Smooth muscle cell (in vitro differentiated cells): Measurements from ENCODE around the gene UBB. TPM values are rescaled to one million over a fixed set of nuclear protein-coding genes. Genes with fewer than 3 reads are reported as not detected.

Source experiments
- DNase-seq: peaks from one replicate; lab custom pipeline; 2025; ENCODE audit not compliant: unreplicated experiment; lab: John Stamatoyannopoulos, UW
- H2AFZ ChIP-seq: fragments of 200-600 bp; sonication (generic); 2 replicates; pipeline ENCODE4 v1.6.0; 2016; ENCODE audit warnings: antibody characterized with exemption, low read depth, mild to moderate bottlenecking
- H3F3A ChIP-seq: fragments of 200-600 bp; sonication (generic); 2 replicates; pipeline ENCODE4 v1.6.0; 2017; ENCODE audit warnings: antibody characterized with exemption, low read depth
- H3K27ac ChIP-seq: fragments of 200-600 bp; sonication (generic); 2 replicates; pipeline ENCODE4 v1.5.1; 2016; ENCODE audit warnings: low read depth, mild to moderate bottlenecking
- H3K27me3 ChIP-seq: fragments of 200-600 bp; sonication (generic); 2 replicates; pipeline ENCODE4 v1.6.1; 2016; ENCODE audit warnings: low read depth, mild to moderate bottlenecking
- H3K36me3 ChIP-seq: fragments of 200-600 bp; sonication (generic); 2 replicates; pipeline ENCODE4 v1.5.1; 2016; ENCODE audit warnings: low read depth
- H3K4me1 ChIP-seq: fragments of 200-600 bp; sonication (generic); 2 replicates; pipeline ENCODE4 v1.5.1; 2016; ENCODE audit warnings: low read depth
- H3K4me2 ChIP-seq: fragments of 200-600 bp; sonication (generic); 2 replicates; pipeline ENCODE4 v1.6.0; 2016; ENCODE audit warnings: mild to moderate bottlenecking
- H3K4me3 ChIP-seq: fragments of 200-600 bp; sonication (generic); 2 replicates; pipeline ENCODE4 v1.5.1; 2016; ENCODE audit warnings: mild to moderate bottlenecking
- H3K79me2 ChIP-seq: fragments of 200-600 bp; sonication (generic); 2 replicates; pipeline ENCODE4 v1.6.0; 2016; ENCODE audit warnings: low read depth, mild to moderate bottlenecking
- H3K9ac ChIP-seq: fragments of 200-600 bp; sonication (generic); 2 replicates; pipeline ENCODE4 v1.6.0; 2016; ENCODE audit warnings: low read depth
- H3K9me3 ChIP-seq: fragments of 200-600 bp; sonication (generic); replicated peaks from 2 replicates; pipeline ENCODE4 v1.5.1; 2016; ENCODE audit warnings: low read depth
- H4K20me1 ChIP-seq: fragments of 200-600 bp; sonication (generic); 2 replicates; pipeline ENCODE4 v1.6.0; 2016; ENCODE audit warnings: low read depth
- CTCF ChIP-seq: fragments of 200-600 bp; sonication (generic); IDR thresholded peaks from 2 replicates; pipeline ENCODE4 v1.5.1; 2017; ENCODE audit warnings: borderline replicate concordance, mild to moderate bottlenecking, antibody characterized with exemption; ENCODE audit not compliant: insufficient read depth, poor library complexity, severe bottlenecking
- WGBS: methylation state at CpG from one replicate; pipeline ENCODE4 v1.1.7; 2016; ENCODE audit warnings: low lambda C conversion rate; 5-methylcytosine and 5-hydroxymethylcytosine counted together
- polyA plus RNA-seq: library from polyadenylated mRNA; unstranded; fragments of >200 nt; fragmentation: Nextera tagmentation; extraction: Ambion mirVana; gene quantifications from 2 replicates; pipeline ENCODE4 v1.2.1, GENCODE V29; 2016
- total RNA-seq: library from RNA; depleted of rRNA; stranded (reverse); fragments of >200 nt; gene quantifications from 2 replicates; pipeline ENCODE4 v1.2.3, GENCODE V29; 2014

Gene UBB
- total and polyA plus RNA-seq, 2 experiments from 2014 or later = 1,184 to 2,323 TPM

- no peak overlapping the region for H3K4me3 ChIP-seq
- WGBS = 65% methylated on average over 6 of the region's 6 CpGs
- no peak overlapping the region for H3K9ac ChIP-seq
These were observed 44.3 kb downstream of the UBB start for GRCh38 chr17:16425202-16425601.

DNA sequence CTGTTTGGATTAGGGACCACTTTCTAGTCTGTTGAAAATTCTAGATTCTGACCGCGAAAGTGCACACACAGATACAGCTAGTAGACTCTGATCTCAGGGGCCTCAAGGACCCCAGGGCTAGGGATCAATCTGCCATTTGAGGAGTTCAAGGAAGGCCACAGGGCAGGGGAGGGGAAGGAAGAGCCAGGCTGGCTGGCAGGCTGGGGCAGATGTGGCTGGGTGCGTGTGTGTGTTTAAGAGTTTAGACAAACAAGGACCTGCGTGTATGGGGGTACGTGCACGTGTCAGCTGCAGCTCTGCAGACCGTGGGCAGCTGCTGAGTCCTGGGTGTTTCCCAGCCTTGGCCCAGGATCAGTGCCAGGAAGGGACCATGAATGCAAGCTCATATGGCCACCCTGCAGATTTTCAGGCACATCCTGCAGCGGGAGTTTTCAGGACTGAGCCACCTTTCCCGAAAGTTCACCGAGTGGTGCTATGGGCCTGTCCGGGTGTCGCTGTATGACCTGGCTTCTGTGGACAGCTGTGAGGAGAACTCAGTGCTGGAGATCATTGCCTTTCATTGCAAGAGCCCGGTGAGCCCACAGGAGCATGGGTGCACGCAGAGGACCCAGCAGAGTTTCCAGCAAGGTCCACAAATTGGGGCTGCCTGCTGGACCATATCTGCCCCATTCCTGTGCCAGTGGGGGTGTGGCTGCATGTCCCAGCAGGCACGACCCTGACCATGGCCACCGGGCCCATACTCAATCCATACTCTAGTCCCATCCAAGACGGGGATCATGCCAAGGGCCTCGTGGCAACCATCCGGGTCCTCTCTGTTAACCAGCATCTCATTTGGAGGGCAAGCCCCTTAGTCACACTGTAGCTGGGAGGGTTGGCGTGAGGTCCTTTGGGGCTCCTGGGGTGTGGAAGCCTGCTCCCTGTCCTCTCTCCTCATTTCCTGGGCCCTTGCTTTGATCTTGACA lies 45.1 kb downstream of the UBB start:
- no peak overlapping the region for H3K4me3 ChIP-seq
- DNase-seq = no peak
- H4K20me1 ChIP-seq = no peaks in the 10 kb centered on the region
- no peaks in the 10 kb centered on the region for H3K79me2 ChIP-seq
- no peak for TF ChIP-seq CTCF
- H3K36me3 ChIP-seq = no peaks in the 10 kb centered on the region
- peaks cover under 1% of the 10 kb centered on the region for H3F3A ChIP-seq
- no peak overlapping the region for H3K27ac ChIP-seq
- no peaks in the 10 kb centered on the region for H3K27me3 ChIP-seq
- H3K9me3 ChIP-seq = no peaks in the 10 kb centered on the region
- H3K9ac ChIP-seq = no peak overlapping the region
- H3K4me1 ChIP-seq = no peaks in the 10 kb centered on the region
- no peak overlapping the region for H3K4me2 ChIP-seq
- WGBS = 85% methylated on average over 20 of the region's 20 CpGs
- H2AFZ ChIP-seq = no peak overlapping the region

More at GRCh38 chr17:16425202-16425601, 44.3 kb downstream of the UBB start:
- H3F3A ChIP-seq = peaks cover 9% of the 10 kb centered on the region
- TF ChIP-seq CTCF = no peak
- no peaks in the 10 kb centered on the region for H3K9me3 ChIP-seq
- H3K27ac ChIP-seq = no peak overlapping the region
- no peak overlapping the region for H2AFZ ChIP-seq
- no peaks in the 10 kb centered on the region for H3K79me2 ChIP-seq
- H4K20me1 ChIP-seq = no peaks in the 10 kb centered on the region
- DNase-seq = no peak
- H3K27me3 ChIP-seq = no peaks in the 10 kb centered on the region
- H3K36me3 ChIP-seq = no peaks in the 10 kb centered on the region
- no peak overlapping the region for H3K4me2 ChIP-seq
- peaks cover 6% of the 10 kb centered on the region for H3K4me1 ChIP-seq

GRCh38 chr17:16427020-16427419 lies 46.1 kb downstream of the UBB start:
- 90% methylated on average over 3 of the region's 3 CpGs for WGBS
- TF ChIP-seq CTCF = no peak

More at GRCh38 chr17:16427020-16427419, 46.1 kb downstream of the UBB start:
- Histone ChIP-seq H3K4me2 (no peak overlapping the region), H4K20me1 (no peaks in the 10 kb centered on the region), H3K27ac (no peak overlapping the region), H3K79me2 (no peaks in the 10 kb centered on the region), H2AFZ (no peak overlapping the region), H3F3A (no peaks in the 10 kb centered on the region), H3K4me1 (no peaks in the 10 kb centered on the region), H3K9ac (no peak overlapping the region), H3K27me3 (no peaks in the 10 kb centered on the region), H3K9me3 (no peaks in the 10 kb centered on the region), H3K36me3 (no peaks in the 10 kb centered on the region), H3K4me3 (no peak overlapping the region)
- no peak for DNase-seq
